DMS79 treated with DMSO at 0.1 percent for 48 hours (cell line): ENCODE results near the gene FZD10.

ENCODE experiments used
- DNase-seq: peaks from one replicate; lab custom pipeline; 2025; lab: John Stamatoyannopoulos, UW

The FZD10 gene

DNA sequence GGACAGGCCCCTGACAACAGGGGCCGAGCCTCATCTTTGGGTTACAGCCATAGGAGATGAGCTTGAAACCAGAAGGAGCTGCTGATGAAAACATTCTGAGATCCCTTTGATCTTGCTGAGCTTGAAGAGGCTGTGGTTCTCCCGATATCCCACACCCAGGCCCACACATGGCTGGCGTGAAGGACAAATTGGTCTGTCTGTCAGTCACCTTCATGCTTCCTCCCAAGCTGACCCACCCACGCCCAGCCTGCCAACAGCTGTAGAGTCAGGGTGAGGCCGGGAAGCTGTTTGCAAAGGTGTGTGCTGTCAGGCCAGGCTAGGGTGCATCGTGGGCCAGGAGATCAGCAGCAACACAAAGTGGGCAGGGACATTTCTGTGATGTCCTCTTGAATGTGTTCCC lies 43.2 kb downstream of the FZD10 start:
- no peak for DNase-seq

DNA sequence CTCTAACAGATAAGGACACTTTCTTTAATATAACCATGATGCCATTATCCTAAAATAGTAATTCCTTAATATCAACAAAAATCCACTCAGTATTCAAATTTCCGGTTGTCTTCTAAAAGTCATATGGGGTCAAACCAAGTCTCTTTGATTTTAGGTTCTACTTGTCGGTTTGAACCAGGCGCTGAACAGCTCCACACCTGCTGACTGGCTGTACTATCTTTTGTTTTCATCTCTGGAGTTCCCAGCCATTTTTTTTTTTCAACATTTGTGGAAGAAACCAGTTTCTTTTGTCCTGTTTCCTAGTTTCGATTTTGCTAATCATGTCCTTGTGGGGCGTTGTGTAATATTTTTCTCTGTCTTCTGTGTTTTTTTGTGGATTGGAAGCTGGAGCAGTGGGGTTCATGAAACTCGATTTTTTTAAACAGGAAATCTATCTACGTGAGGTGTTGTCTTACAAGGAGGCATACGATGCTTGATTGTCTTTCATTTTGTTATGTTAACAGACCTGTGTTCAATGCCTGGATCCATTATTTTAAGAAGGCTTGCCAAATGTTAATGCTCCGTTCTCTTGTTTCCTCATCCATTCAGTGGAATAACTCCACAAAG lies 50.2 kb downstream of the FZD10 start:
- no peak for DNase-seq

DNA sequence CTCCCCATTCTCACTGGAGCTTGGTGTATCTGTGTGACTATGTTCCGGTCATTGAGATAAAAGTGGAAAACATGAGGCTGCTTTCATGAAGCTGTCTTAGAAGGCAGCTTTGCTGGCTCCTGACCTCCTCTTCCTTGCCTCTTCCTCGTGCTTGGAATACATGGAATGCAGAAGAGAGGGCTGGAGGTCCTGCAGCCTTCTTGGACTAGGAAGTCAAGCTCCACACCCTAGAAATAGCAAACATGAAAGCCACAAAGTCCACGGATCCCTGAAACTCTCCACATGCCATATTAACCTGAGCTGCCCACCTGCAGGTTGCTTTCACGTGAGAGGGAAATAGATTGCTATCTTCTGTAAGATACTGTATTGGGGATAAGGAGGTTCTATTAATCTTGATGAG lies 51.0 kb downstream of the FZD10 start:
- DNase-seq: no peak

DNA sequence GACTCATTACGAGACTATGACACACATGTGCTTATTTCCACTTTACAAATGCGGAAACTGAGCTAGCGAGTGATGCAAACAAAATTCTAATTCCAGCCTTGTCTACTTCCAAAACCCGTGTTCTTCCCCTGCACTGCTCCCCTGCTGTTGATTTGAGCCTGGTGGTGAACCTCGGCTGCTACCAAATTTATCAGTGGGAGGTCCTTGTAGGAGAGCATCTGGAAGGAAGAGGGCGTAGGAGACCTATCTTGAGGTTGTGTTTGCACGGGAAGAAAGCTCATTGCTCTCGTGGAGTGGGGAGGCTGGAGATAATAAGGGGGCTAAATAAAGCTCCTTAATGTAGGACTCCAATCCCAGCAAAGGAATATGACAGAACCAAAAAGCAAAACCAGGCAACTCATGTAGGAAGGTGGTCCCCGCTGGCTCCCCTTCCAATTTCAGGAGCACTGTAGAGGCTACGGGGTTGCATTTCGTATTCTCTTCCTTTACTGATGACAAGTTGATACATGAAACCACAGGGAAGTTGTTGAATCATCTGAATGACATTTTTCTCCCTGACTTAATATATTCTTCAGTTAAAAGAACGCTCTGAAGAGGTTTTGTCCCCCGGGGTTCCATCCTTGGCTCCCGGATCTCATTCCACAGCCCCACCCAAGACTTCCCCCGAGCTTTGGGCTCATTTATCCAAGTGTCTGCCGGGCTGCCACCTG lies 52.6 kb downstream of the FZD10 start:
- DNase-seq: no peak
